HFF-Myc (cell line): ENCODE measurements around the gene TRAPPC2L.

Experiments
- DNase-seq: peaks from one replicate; pipeline ENCODE4 v3.0.0-alpha.2; 2011; ENCODE audit warnings: low read depth; ENCODE audit errors: extremely low read depth
- H3K4me3 ChIP-seq: replicated peaks from 2 replicates; pipeline ENCODE4 v1.5.1; 2011; ENCODE audit warnings: low read depth, mild to moderate bottlenecking, control low read depth, low read length
- TF ChIP-seq, protein P1 (sequence below): IDR thresholded peaks from 2 replicates; pipeline ENCODE4 v1.5.1; 2012; ENCODE audit warnings: mild to moderate bottlenecking, low read depth, low read length, control low read depth; ENCODE audit errors: missing control alignments

TRAPPC2L gene

DNA sequence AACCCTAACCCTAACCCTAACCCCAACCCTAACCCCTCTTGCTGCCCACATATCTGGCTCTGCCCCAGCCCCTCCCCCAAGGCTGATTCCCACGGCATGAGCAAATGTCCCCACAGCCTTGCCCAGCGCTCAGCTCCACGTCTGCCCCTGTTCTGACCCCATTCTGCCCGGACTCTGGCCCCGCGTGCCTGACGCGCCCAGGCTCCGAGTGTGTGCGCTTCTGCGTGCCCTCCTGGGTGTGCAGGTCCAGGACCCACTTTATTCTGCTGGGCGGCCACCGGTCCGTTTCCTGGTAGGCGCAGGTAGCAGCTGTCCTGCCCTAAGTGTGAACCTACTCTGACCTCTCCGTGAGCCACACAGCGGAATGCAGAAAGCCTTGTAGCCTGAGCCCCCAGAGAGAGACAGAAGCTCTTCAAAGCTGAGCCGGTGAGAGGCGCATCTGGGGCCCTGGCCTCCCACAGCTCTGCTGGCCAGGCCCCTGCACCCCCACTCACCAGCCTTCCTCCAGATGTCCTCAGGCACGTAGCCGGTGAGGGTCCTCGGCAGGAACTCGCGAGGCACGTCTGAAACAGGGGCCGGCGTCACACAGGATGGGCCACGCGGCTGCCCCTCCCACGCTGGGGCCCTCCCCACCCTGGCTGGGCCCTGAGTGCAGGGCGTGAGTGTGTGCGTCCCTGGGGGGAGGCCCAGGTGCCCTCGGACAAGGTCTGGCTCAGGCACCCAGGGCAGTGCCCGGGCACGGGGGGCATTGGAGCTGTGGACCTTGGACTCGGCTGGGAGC lies 23.5 kb downstream of the TRAPPC2L start:
- DNase-seq = no peak
- TF ChIP-seq, protein P1, sequence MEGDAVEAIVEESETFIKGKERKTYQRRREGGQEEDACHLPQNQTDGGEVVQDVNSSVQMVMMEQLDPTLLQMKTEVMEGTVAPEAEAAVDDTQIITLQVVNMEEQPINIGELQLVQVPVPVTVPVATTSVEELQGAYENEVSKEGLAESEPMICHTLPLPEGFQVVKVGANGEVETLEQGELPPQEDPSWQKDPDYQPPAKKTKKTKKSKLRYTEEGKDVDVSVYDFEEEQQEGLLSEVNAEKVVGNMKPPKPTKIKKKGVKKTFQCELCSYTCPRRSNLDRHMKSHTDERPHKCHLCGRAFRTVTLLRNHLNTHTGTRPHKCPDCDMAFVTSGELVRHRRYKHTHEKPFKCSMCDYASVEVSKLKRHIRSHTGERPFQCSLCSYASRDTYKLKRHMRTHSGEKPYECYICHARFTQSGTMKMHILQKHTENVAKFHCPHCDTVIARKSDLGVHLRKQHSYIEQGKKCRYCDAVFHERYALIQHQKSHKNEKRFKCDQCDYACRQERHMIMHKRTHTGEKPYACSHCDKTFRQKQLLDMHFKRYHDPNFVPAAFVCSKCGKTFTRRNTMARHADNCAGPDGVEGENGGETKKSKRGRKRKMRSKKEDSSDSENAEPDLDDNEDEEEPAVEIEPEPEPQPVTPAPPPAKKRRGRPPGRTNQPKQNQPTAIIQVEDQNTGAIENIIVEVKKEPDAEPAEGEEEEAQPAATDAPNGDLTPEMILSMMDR = no peak

DNA sequence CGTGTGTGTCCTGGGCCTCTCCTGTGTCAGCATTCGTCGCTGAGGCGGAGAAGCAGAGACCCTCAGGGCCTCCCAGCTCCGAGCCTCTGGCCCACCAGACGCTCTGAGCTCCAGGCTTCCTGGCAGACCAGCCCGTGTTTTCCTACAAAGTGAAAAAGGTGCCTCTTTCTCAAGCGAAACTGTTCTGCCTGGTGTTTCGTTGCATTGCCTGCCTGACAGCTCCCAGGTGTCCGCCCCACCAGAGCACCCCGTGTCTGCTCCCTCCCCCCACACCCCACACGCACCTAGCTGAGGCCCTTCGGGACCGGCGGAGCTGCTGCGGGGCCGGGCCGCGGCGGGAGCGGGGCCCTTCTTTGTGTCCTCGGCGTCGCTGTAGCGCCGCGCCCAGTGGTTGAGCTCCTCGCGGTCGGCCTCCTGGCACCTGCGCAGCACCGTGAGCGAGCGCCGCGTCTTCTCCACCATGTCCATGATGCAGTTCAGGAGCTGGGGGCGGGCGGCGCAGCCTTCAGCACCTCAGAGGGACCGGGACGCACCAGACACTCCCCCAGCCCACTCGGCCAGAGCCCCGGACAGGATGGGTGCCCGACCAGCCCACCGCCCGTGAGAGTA lies 24.2 kb downstream of the TRAPPC2L start:
- no peak overlapping the region for H3K4me3 ChIP-seq
- TF ChIP-seq, protein P1 = no peak
- no peak for DNase-seq

More for the DNA sequence above, 23.5 kb downstream of the TRAPPC2L start:
- no peak overlapping the region for H3K4me3 ChIP-seq

DNA sequence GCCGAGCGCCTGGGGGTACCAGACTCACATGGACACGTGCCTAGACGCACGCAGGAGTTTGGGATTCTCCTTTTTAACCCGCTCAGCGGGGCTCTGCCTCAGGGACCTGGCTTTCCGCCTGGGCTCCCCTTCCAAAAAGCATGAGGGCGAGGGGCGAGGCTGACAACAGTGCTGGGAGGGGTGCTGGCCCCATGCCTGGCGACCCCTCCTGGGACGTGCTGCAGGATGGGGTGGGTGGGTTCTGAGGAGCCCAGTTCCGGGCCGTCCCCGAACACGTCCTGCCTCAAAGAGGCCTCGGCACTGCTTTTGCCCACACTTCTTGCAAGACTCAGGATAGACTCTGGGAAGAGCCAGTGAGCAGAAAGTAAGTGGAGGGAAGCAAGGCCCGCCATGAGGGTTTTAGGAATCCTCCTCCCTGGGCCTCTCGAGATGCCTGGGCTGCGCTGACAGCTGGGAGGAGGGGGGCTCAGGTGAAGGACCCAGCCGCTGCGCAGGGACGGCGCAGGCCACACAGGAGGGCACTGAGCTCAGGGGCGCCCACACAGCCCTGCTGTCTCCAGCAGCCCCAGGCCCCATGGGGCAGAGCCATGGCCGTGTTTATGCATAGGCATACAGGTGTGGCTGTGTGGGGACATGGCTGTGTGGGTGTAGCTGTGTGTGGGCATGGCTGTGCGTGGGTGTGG lies 24.9 kb downstream of the TRAPPC2L start:
- TF ChIP-seq, protein P1 = no peak
- DNase-seq = no peak
- H3K4me3 ChIP-seq = no peak overlapping the region

DNA sequence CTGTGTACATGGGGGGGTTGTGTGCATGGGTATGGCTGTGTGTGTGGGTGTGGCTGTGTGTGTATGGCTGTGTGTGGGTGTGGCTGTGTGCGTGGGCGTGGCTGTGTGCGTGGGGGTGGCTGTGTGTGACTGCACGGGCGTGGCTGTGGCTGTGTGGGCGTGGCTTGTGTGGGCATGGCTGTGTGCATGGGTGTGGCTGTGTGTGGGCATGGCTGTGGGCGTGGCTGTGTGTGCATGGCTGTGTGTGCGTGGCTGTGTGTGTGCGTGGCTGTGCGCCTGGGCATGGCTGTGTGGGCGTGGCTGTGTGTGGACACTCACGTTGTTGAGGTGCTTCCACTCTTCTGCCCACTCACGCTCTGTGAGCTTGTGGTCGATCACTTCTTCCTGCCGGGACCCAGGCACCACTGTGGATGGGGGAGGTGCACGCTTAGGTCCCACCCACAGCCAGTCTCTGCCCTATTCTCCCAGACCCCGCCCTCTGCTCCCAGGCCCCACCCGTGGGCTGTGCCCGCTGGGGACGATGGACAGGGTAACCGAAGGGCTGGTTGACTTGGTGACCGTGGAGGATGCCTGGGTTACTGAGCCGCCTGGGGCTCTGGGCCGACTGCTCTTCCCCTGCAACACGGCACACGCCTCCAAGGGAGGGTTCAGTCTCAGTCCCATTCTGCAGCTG lies 25.6 kb downstream of the TRAPPC2L start:
- no peak for DNase-seq
- H3K4me3 ChIP-seq = no peak overlapping the region
- TF ChIP-seq, protein P1 = no peak

DNA sequence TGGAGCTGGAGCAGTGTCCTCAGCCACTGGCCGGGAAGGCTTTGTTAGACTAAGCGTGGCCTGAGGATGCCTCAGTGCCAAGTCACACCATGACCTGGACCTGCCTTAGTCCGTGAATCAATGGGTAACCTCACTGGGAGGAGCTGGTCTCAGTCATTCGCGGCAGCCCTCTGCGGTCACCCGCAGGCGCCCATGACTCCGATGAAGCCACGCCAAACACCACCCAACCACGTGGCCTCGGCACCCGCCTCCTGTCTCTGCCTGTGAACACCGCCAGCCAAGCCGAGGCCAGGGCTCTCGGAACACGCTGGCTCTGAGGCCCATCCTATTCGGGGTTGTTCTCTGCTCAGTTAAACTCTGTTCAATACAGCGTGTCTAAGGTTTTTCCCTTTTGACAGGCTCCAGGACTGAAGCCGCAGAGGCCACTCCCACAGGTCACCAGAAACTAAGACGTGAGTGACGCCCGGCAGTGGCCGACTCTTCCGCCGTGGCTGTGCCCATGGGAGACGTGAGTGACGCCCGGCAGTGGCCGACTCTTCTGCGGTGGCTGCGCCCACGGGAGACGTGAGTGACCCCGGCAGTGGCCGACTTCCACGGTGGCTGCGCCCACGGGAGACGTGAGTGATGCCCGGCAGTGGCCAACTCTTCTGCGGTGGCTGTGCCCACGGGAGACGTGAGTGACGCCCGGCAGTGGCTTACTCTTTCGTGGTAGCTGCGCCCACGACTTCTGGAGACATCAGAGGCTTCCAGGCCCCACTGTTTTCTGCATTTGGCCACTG lies 26.4 kb downstream of the TRAPPC2L start:
- no peak overlapping the region for H3K4me3 ChIP-seq
- no peak for DNase-seq
- TF ChIP-seq, protein P1 = no peak

DNA sequence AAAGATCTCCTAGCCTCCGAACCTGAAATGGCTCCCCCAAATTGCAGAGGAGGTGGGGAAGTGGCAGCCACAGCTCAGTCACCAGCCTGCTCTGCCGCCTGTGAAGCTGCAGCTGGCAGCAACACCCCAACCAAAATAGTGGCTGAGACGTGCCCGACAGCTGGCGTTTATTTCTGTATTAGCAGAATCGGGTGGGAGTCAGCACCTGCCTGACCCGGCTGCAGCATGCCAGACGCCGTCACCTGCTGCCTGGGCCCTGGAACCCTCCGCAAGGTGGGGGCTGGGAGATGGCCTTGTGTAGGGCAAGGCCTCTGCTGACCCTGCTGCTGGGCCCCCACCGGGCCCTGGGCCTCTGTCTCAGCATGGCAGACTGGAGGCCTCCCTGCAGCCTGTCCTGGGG lies 27.0 kb downstream of the TRAPPC2L start:
- no peak overlapping the region for H3K4me3 ChIP-seq
- no peak for DNase-seq
- TF ChIP-seq, protein P1 = no peak
